Kidney (tissue), 14 donors: Measurements from ENCODE around the gene TGOLN2. TPM values are rescaled to one million over a fixed set of nuclear protein-coding genes. Genes with fewer than 3 reads are reported as not detected.

Experiments used
- DNase-seq, 5 donors: peaks; one replicate each; pipeline ENCODE4 v3.0.0-alpha.2; 2013 to 2020
- FAIRE-seq: peaks from 2 replicates; lab custom pipeline; 2012; peaks lifted over from hg19 to GRCh38; lab: Jason Lieb, UNC
- H3K27ac ChIP-seq, 2 donors: one replicate each; pipeline ENCODE4 v1.7.0; 2013; ENCODE audit warnings: low read depth in 2 of 2, low read length in 2 of 2, inconsistent platforms in 1 of 2
- H3K27me3 ChIP-seq: one replicate; pipeline ENCODE4 v1.7.1; 2013; ENCODE audit warnings: low read length, inconsistent platforms; ENCODE audit not compliant: control insufficient read depth, insufficient read depth
- H3K36me3 ChIP-seq, 3 donors: one replicate each; pipeline versions ENCODE4 v1.7.0 to v1.7.1; 2013; ENCODE audit warnings: low read length in 3 of 3, control low read depth in 1 of 3, inconsistent platforms in 1 of 3; ENCODE audit not compliant: insufficient read depth in 3 of 3, control insufficient read depth in 2 of 3
- H3K4me1 ChIP-seq, 3 donors: one replicate each; pipeline versions ENCODE4 v1.7.0 to v1.7.1; 2013; ENCODE audit warnings: low read length in 3 of 3, inconsistent platforms in 1 of 3, low read depth in 1 of 3; ENCODE audit not compliant: control insufficient read depth in 2 of 3, insufficient read depth in 2 of 3
- H3K4me3 ChIP-seq, 3 donors: one replicate each; pipeline versions ENCODE4 v1.7.0 to v1.8.1; 2013; ENCODE audit warnings: low read length in 3 of 3, control low read depth in 1 of 3, inconsistent platforms in 1 of 3
- H3K9ac ChIP-seq, 3 donors: one replicate each; pipeline versions ENCODE4 v1.7.0 to v1.7.1; 2013; ENCODE audit warnings: low read length in 3 of 3, control low read depth in 1 of 3, inconsistent platforms in 1 of 3
- H3K9me3 ChIP-seq, 3 donors: one replicate each; pipeline versions ENCODE4 v1.7.0 to v1.7.1; 2013; ENCODE audit warnings: low read length in 3 of 3, control low read depth in 1 of 3, inconsistent platforms in 1 of 3; ENCODE audit not compliant: control insufficient read depth in 2 of 3, insufficient read depth in 1 of 3
- CTCF ChIP-seq: IDR thresholded peaks from 3 replicates; pipeline ENCODE4 v1.5.1; 2012; ENCODE audit warnings: mild to moderate bottlenecking, moderate library complexity, borderline replicate concordance; ENCODE audit not compliant: insufficient read depth; ENCODE audit errors: extremely low read depth
- intact Hi-C: fragments of 100-400 bp; cut with DNase I; formaldehyde crosslinking; loops from one replicate; pipeline ENCODE4 v1.11.1; 2022
- polyA plus RNA-seq: library from polyadenylated mRNA; stranded (reverse); fragments of 350-450 nt; fragmentation: Illumina TruSeq; extraction: RNeasy Lipid Tissue Mini Kit (QIAGEN cat#74804); gene quantifications from one replicate; pipeline ENCODE4 v1.2.3, GENCODE V29; 2014; ENCODE audit warnings: low read depth, low replicate concordance; ENCODE audit not compliant: insufficient read depth
- total RNA-seq: library from RNA; stranded (reverse); fragmentation: NEBNext Ultra II Directional; extraction: Animal tissue kit (Norgen Biotek cat#: 25700); gene quantifications from one replicate; pipeline ENCODE4 v1.2.1, GENCODE V29; 2021
- donor health status: control.
- donor health status: control.
- donor health status: control.
- donor health status: control.
- donor health status: control.
- donor health status: DM: yes; HTN: yes; CAD: no.
- donor health status: Normal renal cell carcinoma (clear cell type).

Gene TGOLN2
- total and polyA plus RNA-seq, 2 donors from 2014 or later, result 71.8 to 175 TPM

GRCh38 chr2:85282914-85283313, 44.9 kb downstream of the TGOLN2 start:
- H3K9me3 ChIP-seq, result no peaks in the 10 kb centered on the region
- no peaks in the 10 kb centered on the region for H3K27me3 ChIP-seq
- no peak for TF ChIP-seq CTCF
- H3K4me1 ChIP-seq, result peaks cover 0 to 8% (median 5%) of the 10 kb centered on the region in 3 donors
- DNase-seq (no peak), FAIRE-seq (no peak)
- H3K9ac ChIP-seq, result no peak overlapping the region
- no peaks in the 10 kb centered on the region for H3K36me3 ChIP-seq
- H3K27ac ChIP-seq, result no peak overlapping the region
- no peak overlapping the region for H3K4me3 ChIP-seq
- intact Hi-C loops, result loop anchor here (10.0 kb wide), 1 partner anchor 358 kb away; no protein-coding TSS in a partner anchor

GRCh38 chr2:85281553-85281952, 46.2 kb downstream of the TGOLN2 start:
- Histone ChIP-seq H3K9ac (no peak overlapping the region), H3K4me1 (peaks cover 0 to 14% (median 8%) of the 10 kb centered on the region in 3 donors), H3K4me3 (no peak overlapping the region), H3K27me3 (no peaks in the 10 kb centered on the region), H3K36me3 (no peaks in the 10 kb centered on the region), H3K9me3 (no peaks in the 10 kb centered on the region), H3K27ac (no peak overlapping the region)
- no peak for TF ChIP-seq CTCF
- FAIRE-seq (no peak), DNase-seq (no peak)
- intact Hi-C loops, result loop anchor here (10.0 kb wide), 1 partner anchor 357 kb away; no protein-coding TSS in a partner anchor

DNA sequence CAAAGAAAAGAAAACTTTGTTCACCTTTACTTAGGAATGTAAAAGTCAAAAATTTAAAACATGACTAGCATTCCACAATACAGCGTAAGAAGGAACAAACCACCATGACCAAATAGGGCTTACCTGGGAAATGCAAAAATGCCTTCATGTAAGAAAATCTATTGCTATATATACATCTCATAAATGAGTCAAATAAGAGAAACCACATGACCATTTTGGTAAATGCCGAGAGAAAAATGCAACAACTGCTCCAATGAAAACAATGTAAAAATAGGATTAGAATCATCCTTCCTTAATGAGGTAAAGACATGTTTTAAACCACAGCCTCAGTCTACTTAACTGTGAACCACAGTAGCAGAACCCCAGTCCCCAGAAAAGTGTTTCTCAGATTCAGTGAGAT, 49.4 kb downstream of the TGOLN2 start:
- Histone ChIP-seq H3K4me1 (peaks cover 0 to 17% (median 8%) of the 10 kb centered on the region in 3 donors), H3K36me3 (no peaks in the 10 kb centered on the region), H3K9me3 (no peaks in the 10 kb centered on the region), H3K4me3 (no peak overlapping the region), H3K27ac (no peak overlapping the region), H3K27me3 (no peaks in the 10 kb centered on the region), H3K9ac (no peak overlapping the region)
- no peak for FAIRE-seq
- peak in 1 of 5 donors; percentile 63 for DNase-seq
- TF ChIP-seq CTCF, result no peak
- intact Hi-C loops, result loop anchor here (10.0 kb wide), 1 partner anchor 144 kb away; the partner anchor contains the start of gene TCF7L1
